ENCODE measurements around the gene RSPH10B2.
"Not testable (repeated sequence)": the region's sequence is repeated elsewhere in the genome, so short reads cannot be mapped to it uniquely, and the experiment has no call there.

RSPH10B2 gene

DNA sequence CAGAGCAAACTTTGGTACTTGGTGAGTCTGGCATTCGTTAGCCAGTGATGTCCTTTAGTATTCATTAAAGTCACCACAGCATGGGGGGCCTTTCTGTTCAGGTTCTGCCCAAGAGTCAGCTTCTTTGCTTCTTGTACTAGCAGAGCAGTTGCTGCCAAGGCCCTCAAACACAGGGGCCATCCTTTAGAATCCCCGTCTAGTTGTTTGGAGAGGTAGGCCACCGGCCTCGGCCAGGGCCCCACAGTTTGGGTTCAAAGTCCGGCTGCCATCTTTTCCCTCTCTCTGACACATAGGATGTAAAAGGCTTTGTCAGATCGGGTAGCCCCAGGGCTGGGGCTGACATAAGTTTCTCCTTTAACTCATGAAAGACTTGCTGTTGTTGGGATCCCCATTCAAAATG lies 89.8 kb downstream of the RSPH10B2 start:
- not testable (repeated sequence) for DNase-seq

- not testable (repeated sequence) for DNase-seq
Measured at GRCh38 chr7:6845971-6846449, 92.1 kb downstream of the RSPH10B2 start.

DNA sequence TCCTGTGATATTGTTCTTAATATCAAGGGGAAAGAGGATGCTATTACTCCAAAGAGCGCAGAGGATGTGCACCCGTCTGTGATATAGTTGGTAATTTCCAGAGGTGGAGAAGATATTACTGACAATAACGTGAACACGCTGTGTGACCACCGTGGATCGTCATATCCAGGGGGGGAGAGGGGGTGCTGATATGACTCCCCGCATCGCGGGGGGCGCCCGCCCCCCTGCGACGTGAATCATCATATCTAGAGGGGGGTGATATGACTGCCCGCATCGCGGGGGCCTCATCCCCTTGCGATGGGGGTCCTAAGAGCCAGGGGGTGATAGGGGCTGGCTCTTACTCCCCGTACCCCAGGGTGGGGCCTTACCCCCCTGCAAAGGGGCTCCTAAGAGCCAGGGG lies 93.8 kb downstream of the RSPH10B2 start:
- not testable (repeated sequence) for DNase-seq
